H9 (cell line): ENCODE results near the gene DIP2C. TPM values are rescaled to one million over a fixed set of nuclear protein-coding genes. Genes with fewer than 3 reads are reported as not detected.

ENCODE experiments used
- DNase-seq: peaks from one replicate; pipeline ENCODE4 v3.0.0-alpha.2; 2017
- H2AFZ ChIP-seq: one replicate; pipeline ENCODE4 v1.6.1; 2013; ENCODE audit warnings: mild to moderate bottlenecking, low read length, control low read depth, moderate library complexity
- H2AK5ac ChIP-seq: 2 replicates; pipeline ENCODE4 v1.6.1; 2013; ENCODE audit warnings: low read length, control low read depth, mixed read lengths; ENCODE audit not compliant: insufficient read length
- H2BK120ac ChIP-seq: one replicate; pipeline ENCODE4 v1.6.1; 2013; ENCODE audit warnings: low read depth, mild to moderate bottlenecking, low read length, control low read depth, inconsistent platforms; ENCODE audit not compliant: poor library complexity, severe bottlenecking
- H2BK12ac ChIP-seq: 2 replicates; pipeline ENCODE4 v1.6.1; 2013; ENCODE audit warnings: low read length, control low read depth, mixed read lengths, low read depth; ENCODE audit not compliant: insufficient read length
- H2BK15ac ChIP-seq: 2 replicates; pipeline ENCODE4 v1.6.1; 2013; ENCODE audit warnings: low read depth, low read length, control low read depth
- H2BK20ac ChIP-seq: one replicate; pipeline ENCODE4 v1.6.1; 2013; ENCODE audit warnings: low read depth, mild to moderate bottlenecking, low read length, control low read depth, inconsistent platforms; ENCODE audit not compliant: poor library complexity, severe bottlenecking
- H2BK5ac ChIP-seq: 2 replicates; pipeline ENCODE4 v1.6.1; 2013; ENCODE audit warnings: low read length, control low read depth, mixed read lengths; ENCODE audit not compliant: insufficient read length
- H3K14ac ChIP-seq: 2 replicates; pipeline ENCODE4 v1.6.1; 2013; ENCODE audit warnings: low read length, control low read depth; ENCODE audit not compliant: insufficient read depth
- H3K18ac ChIP-seq: 2 replicates; pipeline ENCODE4 v1.6.1; 2013; ENCODE audit warnings: low read depth, mild to moderate bottlenecking, mixed read lengths, low read length, control low read depth; ENCODE audit not compliant: insufficient read length
- H3K23ac ChIP-seq: 2 replicates; pipeline ENCODE4 v1.6.1; 2013; ENCODE audit warnings: low read length, control low read depth, mixed read lengths, low read depth; ENCODE audit not compliant: insufficient read length
- H3K23me2 ChIP-seq: 2 replicates; pipeline ENCODE4 v1.6.1; 2013; ENCODE audit warnings: low read depth, mild to moderate bottlenecking, mixed read lengths, low read length, control low read depth; ENCODE audit not compliant: insufficient read length, poor library complexity, severe bottlenecking
- H3K27ac ChIP-seq: 2 replicates; pipeline ENCODE4 v1.5.1; 2013; ENCODE audit warnings: low read length, control low read depth, mixed read lengths, low read depth; ENCODE audit not compliant: insufficient read length
- H3K27me3 ChIP-seq: 2 replicates; pipeline ENCODE4 v1.6.1; 2013; ENCODE audit warnings: low read length, control low read depth, inconsistent platforms; ENCODE audit not compliant: insufficient read depth
- H3K4ac ChIP-seq: 2 replicates; pipeline ENCODE4 v1.6.1; 2013; ENCODE audit warnings: low read depth, mild to moderate bottlenecking, control low read depth, inconsistent platforms, low read length, moderate library complexity
- H3K4me1 ChIP-seq: 2 replicates; pipeline ENCODE4 v1.6.1; 2013; ENCODE audit warnings: low read length, control low read depth, inconsistent platforms; ENCODE audit not compliant: insufficient read depth
- H3K4me2 ChIP-seq: 2 replicates; pipeline ENCODE4 v1.6.1; 2013; ENCODE audit warnings: low read length, control low read depth, mixed read lengths; ENCODE audit not compliant: insufficient read length, insufficient read depth
- H3K56ac ChIP-seq: 2 replicates; pipeline ENCODE4 v1.6.1; 2013; ENCODE audit warnings: low read depth, mild to moderate bottlenecking, mixed read lengths, low read length, control low read depth; ENCODE audit not compliant: insufficient read length
- H3K79me1 ChIP-seq: 2 replicates; pipeline ENCODE4 v1.6.1; 2013; ENCODE audit warnings: low read depth, mild to moderate bottlenecking, moderate library complexity, low read length, control low read depth, inconsistent platforms; ENCODE audit not compliant: insufficient read depth, poor library complexity, severe bottlenecking
- H3K79me2 ChIP-seq: 2 replicates; pipeline ENCODE4 v1.6.1; 2013; ENCODE audit warnings: low read length, control low read depth, inconsistent platforms; ENCODE audit not compliant: insufficient read depth
- H3K9ac ChIP-seq: 2 replicates; pipeline ENCODE4 v1.6.1; 2013; ENCODE audit warnings: low read length, control low read depth, mixed read lengths; ENCODE audit not compliant: insufficient read length; ENCODE audit errors: extremely low read depth
- H3K9me3 ChIP-seq: one replicate; pipeline ENCODE4 v1.6.1; 2013; ENCODE audit warnings: low read depth, low read length, inconsistent platforms; ENCODE audit not compliant: control insufficient read depth
- H3T11ph ChIP-seq: one replicate; pipeline ENCODE4 v1.6.1; 2013; ENCODE audit warnings: mild to moderate bottlenecking, low read length, control low read depth, inconsistent platforms
- H4K20me1 ChIP-seq: one replicate; pipeline ENCODE4 v1.6.1; 2013; ENCODE audit not compliant: control insufficient read depth, insufficient read length, insufficient read depth
- H4K5ac ChIP-seq: 2 replicates; pipeline ENCODE4 v1.6.1; 2013; ENCODE audit warnings: low read depth, mild to moderate bottlenecking, mixed read lengths, low read length, control low read depth; ENCODE audit not compliant: insufficient read length
- H4K8ac ChIP-seq: replicated peaks from 2 replicates; pipeline ENCODE4 v1.6.1; 2013; ENCODE audit warnings: low read length, control low read depth, mixed read lengths, low read depth; ENCODE audit not compliant: insufficient read length
- H4K91ac ChIP-seq: 2 replicates; pipeline ENCODE4 v1.6.1; 2013; ENCODE audit warnings: low read depth, mild to moderate bottlenecking, moderate library complexity, mixed read lengths, low read length, control low read depth; ENCODE audit not compliant: insufficient read length
- H3K27ac Mint-ChIP-seq, 3 experiments: 2 replicates in 2 of 3; 3 replicates in 1 of 3; pipeline ENCODE4 v1.8.0; 2020 to 2021; ENCODE audit warnings: mixed read lengths in 3 of 3, mild to moderate bottlenecking in 1 of 3, moderate library complexity in 1 of 3
- H3K27me3 Mint-ChIP-seq: 2 replicates; pipeline ENCODE4 v1.8.0; 2021; ENCODE audit warnings: low read depth, mild to moderate bottlenecking, moderate library complexity, mixed read lengths
- H3K36me3 Mint-ChIP-seq, 3 experiments: 2 replicates in 2 of 3; 3 replicates in 1 of 3; pipeline ENCODE4 v1.8.0; 2020 to 2021; ENCODE audit warnings: low read depth in 3 of 3, mixed read lengths in 3 of 3; ENCODE audit not compliant: insufficient read depth in 1 of 3
- H3K4me1 Mint-ChIP-seq, 2 experiments: 2 replicates each; pipeline ENCODE4 v1.8.0; 2020; ENCODE audit warnings: mixed read lengths in 2 of 2
- H3K4me3 Mint-ChIP-seq, 2 experiments: 2 replicates in 1 of 2; 3 replicates in 1 of 2; pipeline ENCODE4 v1.8.0; 2020 to 2021; ENCODE audit warnings: mild to moderate bottlenecking in 2 of 2, mixed read lengths in 2 of 2, moderate library complexity in 1 of 2
- H3K9me3 Mint-ChIP-seq, 2 experiments: 2 replicates in 1 of 2; 3 replicates in 1 of 2; pipeline ENCODE4 v1.8.0; 2020; ENCODE audit warnings: mild to moderate bottlenecking in 2 of 2, mixed read lengths in 2 of 2, moderate library complexity in 1 of 2
- WGBS: extraction: QIAGEN DNeasy Blood & Tissue Kit; methylation state at CpG from one replicate; pipeline ENCODE4 v1.1.7; 2013; ENCODE audit warnings: missing lambda C conversion rate, low lambda C conversion rate, mixed read lengths; ENCODE audit not compliant: insufficient read length; ENCODE audit errors: extremely low coverage; 5-methylcytosine and 5-hydroxymethylcytosine counted together
- total RNA-seq: library from RNA; stranded (reverse); gene quantifications from 2 replicates; pipeline ENCODE4 v1.2.1, GENCODE V29; 2021
- TF ChIP-seq, protein P1 (sequence below): fragments of 200-600 bp; sonication (generic); conservative IDR thresholded peaks from 3 replicates; pipeline ENCODE4 v1.8.0; 2021; ENCODE audit warnings: antibody characterized with exemption, mild to moderate bottlenecking

The DIP2C gene
- total RNA-seq, 1 experiment from 2014 or later: 7.9 TPM

DNA sequence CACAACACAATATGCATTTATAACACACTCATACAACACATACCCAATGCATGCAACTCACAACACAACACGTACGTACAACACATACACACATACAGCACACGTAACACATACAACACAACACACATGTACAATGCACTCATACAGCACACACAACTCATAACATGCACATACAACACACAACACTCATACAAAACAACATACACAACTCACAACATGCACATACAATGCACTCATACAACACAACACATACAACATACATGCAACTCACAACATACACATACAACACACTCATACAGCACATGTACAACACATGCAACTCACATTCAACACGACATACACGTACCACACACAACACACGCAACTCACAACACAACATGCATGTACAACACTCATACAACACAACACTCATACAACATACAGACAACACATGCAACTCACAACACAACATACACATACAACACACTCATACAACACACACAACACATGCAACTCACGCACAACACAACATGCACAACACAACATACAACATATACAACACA lies 21.8 kb downstream of the DIP2C start:
- TF ChIP-seq, protein P1, sequence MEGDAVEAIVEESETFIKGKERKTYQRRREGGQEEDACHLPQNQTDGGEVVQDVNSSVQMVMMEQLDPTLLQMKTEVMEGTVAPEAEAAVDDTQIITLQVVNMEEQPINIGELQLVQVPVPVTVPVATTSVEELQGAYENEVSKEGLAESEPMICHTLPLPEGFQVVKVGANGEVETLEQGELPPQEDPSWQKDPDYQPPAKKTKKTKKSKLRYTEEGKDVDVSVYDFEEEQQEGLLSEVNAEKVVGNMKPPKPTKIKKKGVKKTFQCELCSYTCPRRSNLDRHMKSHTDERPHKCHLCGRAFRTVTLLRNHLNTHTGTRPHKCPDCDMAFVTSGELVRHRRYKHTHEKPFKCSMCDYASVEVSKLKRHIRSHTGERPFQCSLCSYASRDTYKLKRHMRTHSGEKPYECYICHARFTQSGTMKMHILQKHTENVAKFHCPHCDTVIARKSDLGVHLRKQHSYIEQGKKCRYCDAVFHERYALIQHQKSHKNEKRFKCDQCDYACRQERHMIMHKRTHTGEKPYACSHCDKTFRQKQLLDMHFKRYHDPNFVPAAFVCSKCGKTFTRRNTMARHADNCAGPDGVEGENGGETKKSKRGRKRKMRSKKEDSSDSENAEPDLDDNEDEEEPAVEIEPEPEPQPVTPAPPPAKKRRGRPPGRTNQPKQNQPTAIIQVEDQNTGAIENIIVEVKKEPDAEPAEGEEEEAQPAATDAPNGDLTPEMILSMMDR: no peak

More for the DNA sequence above, 21.8 kb downstream of the DIP2C start:
- no peak overlapping the region for H2BK12ac ChIP-seq
- peaks cover 2% of the 10 kb centered on the region for H4K20me1 ChIP-seq
- H3K9ac ChIP-seq: no peak overlapping the region
- Mint-ChIP-seq H3K27ac (no peak overlapping the region), H3K4me1 (peaks cover 3 to 5% of the 10 kb centered on the region in 2 experiments; a peak in 3 of 4 replicates), H3K4me3 (no peak overlapping the region), H3K9me3 (peaks cover 7% of the 10 kb centered on the region in 2 experiments; a peak in 3 of 5 replicates), H3K36me3 (peaks cover 0 to 3% (median 0%) of the 10 kb centered on the region in 3 experiments; a peak in 3 of 7 replicates), H3K27me3 (no peaks in the 10 kb centered on the region)
- no peaks in the 10 kb centered on the region for H3K4me1 ChIP-seq
- H4K91ac ChIP-seq: no peak overlapping the region
- WGBS: 100% methylated on average over 6 of the region's 7 CpGs
- H2AK5ac ChIP-seq: no peak overlapping the region
- H3T11ph ChIP-seq: no peak overlapping the region
- no peak overlapping the region for H2BK15ac ChIP-seq
- H3K23ac ChIP-seq: no peak overlapping the region
- no peak overlapping the region for H3K14ac ChIP-seq
- H2AFZ ChIP-seq: no peak overlapping the region
- H3K18ac ChIP-seq: no peak overlapping the region
- H2BK120ac ChIP-seq: no peak overlapping the region
- no peak overlapping the region for H2BK5ac ChIP-seq
- no peaks in the 10 kb centered on the region for H3K27me3 ChIP-seq
- H4K5ac ChIP-seq: no peak overlapping the region
- no peaks in the 10 kb centered on the region for H3K79me1 ChIP-seq
- H2BK20ac ChIP-seq: no peak overlapping the region
- no peak overlapping the region for H4K8ac ChIP-seq
- H3K79me2 ChIP-seq: peaks cover 11% of the 10 kb centered on the region; the same call in 1 of the 2 replicates
- no peaks in the 10 kb centered on the region for H3K23me2 ChIP-seq
- no peak overlapping the region for H3K56ac ChIP-seq
- H3K27ac ChIP-seq: no peak overlapping the region
- no peaks in the 10 kb centered on the region for H3K9me3 ChIP-seq
- H3K4me2 ChIP-seq: no peak overlapping the region
- no peak overlapping the region for H3K4ac ChIP-seq
- no peak for DNase-seq
